Stimulated activated CD4-positive, alpha-beta T cell treated with anti-CD3 and anti-CD28 coated beads, Interleukin-12 subunit alpha, Interleukin-12 subunit beta, amount 100 ng/mL, for 4 hours (primary cell): ENCODE measurements around the gene FAM50B.

Experiments
- DNase-seq: peaks from one replicate; pipeline ENCODE4 v3.0.0-alpha.2; 2020

The FAM50B gene

GRCh38 chr6:3875486-3875885 lies 26.3 kb downstream of the FAM50B start:
- no peak for DNase-seq

GRCh38 chr6:3876101-3876500 lies 26.9 kb downstream of the FAM50B start:
- DNase-seq: no peak

GRCh38 chr6:3876866-3877265 lies 27.7 kb downstream of the FAM50B start:
- DNase-seq: no peak

GRCh38 chr6:3878048-3878666 lies 29.0 kb downstream of the FAM50B start:
- no peak for DNase-seq

- no peak for DNase-seq
These were observed 30.2 kb downstream of the FAM50B start for GRCh38 chr6:3879194-3879952.

- no peak for DNase-seq
These were observed 32.7 kb downstream of the FAM50B start for GRCh38 chr6:3881711-3882421.

GRCh38 chr6:3882431-3882830 lies 33.3 kb downstream of the FAM50B start:
- DNase-seq: no peak

- no peak for DNase-seq
These were observed 33.7 kb downstream of the FAM50B start for GRCh38 chr6:3882866-3883265.

GRCh38 chr6:3884007-3884745 lies 35.0 kb downstream of the FAM50B start:
- no peak for DNase-seq

- DNase-seq: no peak
These were observed 36.3 kb downstream of the FAM50B start for GRCh38 chr6:3885262-3886036.

GRCh38 chr6:3887150-3887700 lies 38.1 kb downstream of the FAM50B start:
- DNase-seq: no peak

GRCh38 chr6:3888153-3888957 lies 39.2 kb downstream of the FAM50B start:
- DNase-seq: no peak

- no peak for DNase-seq
These were observed 40.9 kb downstream of the FAM50B start for GRCh38 chr6:3890047-3890446.

- no peak for DNase-seq
These were observed 42.7 kb downstream of the FAM50B start for GRCh38 chr6:3891883-3892282.

- DNase-seq: no peak
These were observed 43.4 kb downstream of the FAM50B start for GRCh38 chr6:3892603-3893002.

GRCh38 chr6:3893487-3893886 lies 44.3 kb downstream of the FAM50B start:
- DNase-seq: no peak

- no peak for DNase-seq
These were observed 44.7 kb downstream of the FAM50B start for GRCh38 chr6:3893917-3894316.

GRCh38 chr6:3894590-3895311 lies 45.6 kb downstream of the FAM50B start:
- DNase-seq: no peak

GRCh38 chr6:3895312-3895653 lies 46.1 kb downstream of the FAM50B start:
- DNase-seq: no peak

- no peak for DNase-seq
These were observed 46.6 kb downstream of the FAM50B start for GRCh38 chr6:3895805-3896204.
